ENCODE results near the gene TFF3. TPM values are rescaled to one million over a fixed set of nuclear protein-coding genes. Genes with fewer than 3 reads are reported as not detected.

The TFF3 gene
- total RNA-seq, 5 donors from 2014 or later (not counting 1 experiment from before 2014, with no cell fraction given), result 1.3 to 1.7 TPM; not detected in 3

DNA sequence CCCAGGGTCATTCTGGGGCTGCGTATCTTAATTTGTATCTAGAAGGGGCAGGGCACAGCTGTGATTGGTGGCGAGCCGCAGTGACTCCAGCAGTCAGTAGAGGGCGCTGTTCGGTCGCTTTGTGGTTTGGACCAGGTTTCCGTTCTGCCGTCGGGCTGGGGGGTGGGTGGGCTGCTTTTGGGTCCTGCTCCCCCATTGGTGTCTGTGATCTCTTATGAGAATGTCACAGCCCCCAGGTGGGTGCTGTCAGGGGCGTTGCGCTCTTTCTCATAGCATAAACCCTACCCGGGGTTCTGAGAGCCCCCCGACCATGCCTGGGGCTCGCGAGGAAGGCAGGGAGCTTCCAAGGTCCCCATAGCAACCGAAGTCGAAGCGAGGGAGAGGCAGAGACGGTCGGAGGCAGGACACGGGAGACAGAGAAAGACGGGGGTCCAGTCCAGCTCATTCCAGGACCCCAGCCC lies 5.4 kb downstream of the TFF3 start:
- H3K4me1 Mint-ChIP-seq, result peaks cover 0 to 11% (median 10%) of the 10 kb centered on the region in 3 donors
- H3K9me3 Mint-ChIP-seq, result no peaks in the 10 kb centered on the region
- peak overlapping the region in 1 of 3 donors; percentile 27 for H3K4me3 Mint-ChIP-seq
- Histone ChIP-seq H3K4me1 (ENCODE audit: control insufficient read depth in 1 of 2, extremely low read depth in 1 of 2, insufficient read depth in 2 of 2, low read length in 2 of 2) (peaks cover 0 to 17% of the 10 kb centered on the region in 2 experiments), H3K9me3 (no peaks in the 10 kb centered on the region), H3K4me3 (ENCODE audit: control insufficient read depth in 1 of 2, extremely low read depth in 1 of 2, low read length in 1 of 2) (peak overlapping the region in 1 of 2 donors; percentile 20), H3K27me3 (replicated peaks in 1 of 2; ENCODE audit: control insufficient read depth in 2 of 2, extremely low read depth in 1 of 2, insufficient read depth in 2 of 2, low read length in 1 of 2) (peaks cover 0 to 46% of the 10 kb centered on the region in 2 experiments), H3K27ac (ENCODE audit: low read length) (no peak overlapping the region), H3K36me3 (ENCODE audit: control insufficient read depth in 2 of 2, extremely low read depth in 1 of 2, insufficient read depth in 1 of 2, low read length in 1 of 2) (no peaks in the 10 kb centered on the region)
- H3K27ac Mint-ChIP-seq, result no peak overlapping the region
- H3K36me3 Mint-ChIP-seq, result no peaks in the 10 kb centered on the region
- ATAC-seq (replicated peaks in 1 of 4), result peak; percentile 58 to 77 (median 71)
- POLR2A ChIA-PET, result no interaction called here
- H3K27me3 Mint-ChIP-seq, result peaks cover 0 to 7% of the 10 kb centered on the region in 2 donors
- 2% methylated on average over 16 of the region's 22 CpGs for WGBS (ENCODE audit: insufficient coverage)
- CTCF ChIA-PET, result interaction anchor here (0.6 to 0.9 kb wide), 9 partner anchors 9 to 383 kb away, joined by 3 to 11 read pairs (median 4); partner anchors contain the start of gene UBASH3A (in 1 of the 2)
- peak; percentile 23 to 83 (median 67) for DNase-seq

DNA sequence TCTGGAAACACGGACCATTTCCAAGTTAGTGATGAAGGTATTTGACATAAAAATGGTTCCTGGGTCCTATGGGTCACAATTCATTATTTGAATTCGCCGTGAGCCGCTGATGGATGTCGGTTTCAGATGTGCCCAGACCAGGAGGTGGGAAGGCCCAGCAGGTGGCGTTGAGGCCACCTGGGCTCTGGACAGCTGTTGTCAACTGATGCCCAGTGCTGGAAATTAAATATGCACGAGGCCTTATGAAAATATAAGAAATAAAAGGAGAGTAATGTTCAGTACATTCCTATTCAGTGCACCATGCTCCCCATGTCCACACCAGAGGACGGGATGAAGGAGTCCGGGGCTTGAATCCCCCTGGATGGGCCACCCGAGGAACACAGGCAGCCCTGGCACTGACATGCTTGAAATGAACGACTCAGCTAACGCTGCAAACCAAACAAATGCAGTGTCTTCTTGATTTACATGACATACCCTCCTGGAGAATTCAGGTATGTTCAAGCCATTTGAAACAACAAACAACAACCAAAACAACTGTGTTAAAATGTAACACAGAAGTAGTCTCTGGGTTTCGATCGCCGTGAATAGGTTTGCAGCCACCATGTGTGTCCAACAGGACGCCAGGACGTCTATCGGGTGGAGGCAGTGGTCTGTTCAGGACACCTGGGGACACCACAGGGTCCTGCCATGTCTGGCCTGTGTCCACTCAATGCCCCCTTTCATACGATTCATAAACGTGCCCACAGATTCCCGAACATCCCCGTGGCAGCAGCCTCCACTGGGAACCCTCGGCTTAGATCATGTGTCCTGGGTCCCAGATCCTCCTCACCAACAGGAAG lies 6.1 kb downstream of the TFF3 start:
- Mint-ChIP-seq H3K27ac (no peak overlapping the region), H3K4me1 (peaks cover 0 to 11% (median 10%) of the 10 kb centered on the region in 3 donors), H3K4me3 (no peak overlapping the region), H3K9me3 (no peaks in the 10 kb centered on the region), H3K27me3 (peaks cover 0 to 7% of the 10 kb centered on the region in 2 donors), H3K36me3 (no peaks in the 10 kb centered on the region)
- no peak overlapping the region for H3K4me3 ChIP-seq (ENCODE audit: control insufficient read depth in 1 of 2, extremely low read depth in 1 of 2, low read length in 1 of 2)
- H3K27me3 ChIP-seq (replicated peaks in 1 of 2; ENCODE audit: control insufficient read depth in 2 of 2, extremely low read depth in 1 of 2, insufficient read depth in 2 of 2, low read length in 1 of 2), result peaks cover 0 to 47% of the 10 kb centered on the region in 2 experiments
- 62% methylated on average over 15 of the region's 23 CpGs for WGBS (ENCODE audit: insufficient coverage)
- H3K4me1 ChIP-seq (ENCODE audit: control insufficient read depth in 1 of 2, extremely low read depth in 1 of 2, insufficient read depth in 2 of 2, low read length in 2 of 2), result peaks cover 0 to 17% of the 10 kb centered on the region in 2 experiments
- POLR2A ChIA-PET, result no interaction called here
- CTCF ChIA-PET, result interaction anchor here (0.6 to 0.7 kb wide), 8 partner anchors 10 to 384 kb away, joined by 3 to 11 read pairs (median 6); partner anchors contain the start of gene UBASH3A (in 1 of the 2)
- DNase-seq, result no peak
- H3K27ac ChIP-seq (ENCODE audit: low read length), result no peak overlapping the region
- no peaks in the 10 kb centered on the region for H3K9me3 ChIP-seq
- ATAC-seq (replicated peaks in 1 of 4), result peak in 1 of 4 experiments; percentile 31
- no peaks in the 10 kb centered on the region for H3K36me3 ChIP-seq (ENCODE audit: control insufficient read depth in 2 of 2, extremely low read depth in 1 of 2, insufficient read depth in 1 of 2, low read length in 1 of 2)

DNA sequence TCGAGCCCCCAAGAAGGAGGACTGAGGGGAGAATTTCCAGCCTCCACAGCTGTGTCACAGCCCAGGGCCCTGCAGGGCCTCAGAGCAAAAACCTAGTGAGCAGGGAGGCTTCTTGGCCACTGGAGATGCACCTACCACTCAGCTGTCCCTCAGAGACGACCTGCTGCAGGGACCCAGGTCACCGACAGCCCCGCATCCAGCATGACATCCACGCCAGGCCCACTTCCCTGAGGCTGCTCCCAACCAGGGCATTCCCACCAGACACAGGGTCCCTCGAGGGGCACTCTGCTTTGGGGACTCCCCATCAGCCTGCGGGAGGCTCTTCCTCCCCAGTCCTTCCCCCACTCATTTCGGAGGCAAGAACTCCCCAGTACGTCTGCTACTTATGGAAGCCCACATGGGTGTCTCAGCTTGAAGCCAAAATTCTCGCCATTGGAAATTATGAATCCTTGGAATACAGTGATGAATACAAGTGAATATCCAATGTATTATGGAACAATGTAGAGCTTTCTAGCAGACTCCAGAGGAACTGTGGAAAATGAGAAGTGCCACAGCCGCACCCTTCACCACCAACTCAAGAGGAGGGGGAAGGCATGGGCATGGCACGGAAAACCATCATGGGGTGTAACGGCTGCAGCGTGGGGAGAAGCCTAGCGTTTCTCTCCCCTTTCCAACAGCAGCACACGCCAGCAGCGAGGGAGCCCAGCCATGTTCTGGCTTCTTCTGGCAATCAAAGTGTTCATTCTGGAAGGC lies 6.9 kb downstream of the TFF3 start:
- Histone ChIP-seq H3K4me3 (ENCODE audit: control insufficient read depth in 1 of 2, extremely low read depth in 1 of 2, low read length in 1 of 2) (no peak overlapping the region), H3K27me3 (replicated peaks in 1 of 2; ENCODE audit: control insufficient read depth in 2 of 2, extremely low read depth in 1 of 2, insufficient read depth in 2 of 2, low read length in 1 of 2) (peaks cover 0 to 47% of the 10 kb centered on the region in 2 experiments), H3K27ac (ENCODE audit: low read length) (no peak overlapping the region), H3K9me3 (no peaks in the 10 kb centered on the region), H3K4me1 (ENCODE audit: control insufficient read depth in 1 of 2, extremely low read depth in 1 of 2, insufficient read depth in 2 of 2, low read length in 2 of 2) (peaks cover 0 to 17% of the 10 kb centered on the region in 2 experiments), H3K36me3 (ENCODE audit: control insufficient read depth in 2 of 2, extremely low read depth in 1 of 2, insufficient read depth in 1 of 2, low read length in 1 of 2) (no peaks in the 10 kb centered on the region)
- Mint-ChIP-seq H3K9me3 (no peaks in the 10 kb centered on the region), H3K36me3 (no peaks in the 10 kb centered on the region), H3K27ac (no peak overlapping the region), H3K27me3 (peaks cover 0 to 7% of the 10 kb centered on the region in 2 donors), H3K4me1 (peaks cover 0 to 11% (median 10%) of the 10 kb centered on the region in 3 donors), H3K4me3 (no peak overlapping the region)
- 81% methylated on average over 4 of the region's 17 CpGs for WGBS (ENCODE audit: insufficient coverage)
- ATAC-seq (replicated peaks in 1 of 4) (no peak), DNase-seq (no peak)
- ChIA-PET POLR2A (no interaction called here), CTCF (no interaction called here)

DNA sequence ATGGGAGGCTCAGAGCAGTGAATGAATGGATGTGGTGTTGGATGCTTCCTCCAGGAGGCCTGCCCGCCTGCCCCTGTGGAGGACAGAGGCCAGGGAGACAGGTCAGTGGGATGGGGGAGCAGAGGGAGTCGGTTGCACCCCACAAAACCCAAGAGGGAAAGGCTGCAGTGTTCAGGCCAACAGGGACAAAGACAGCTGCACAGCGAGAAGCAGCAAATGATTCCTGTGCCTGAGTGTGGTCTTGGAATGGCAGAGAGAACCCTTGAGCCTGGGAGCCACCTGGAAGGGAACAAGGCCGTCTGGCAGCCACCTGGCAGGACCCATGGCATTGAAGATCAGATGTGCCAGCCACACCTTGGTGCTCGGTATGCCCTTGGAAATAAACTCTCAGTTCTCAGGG lies 8.1 kb downstream of the TFF3 start:
- no peak overlapping the region for H3K4me3 ChIP-seq (ENCODE audit: control insufficient read depth in 1 of 2, extremely low read depth in 1 of 2, low read length in 1 of 2)
- ChIA-PET POLR2A (no interaction called here), CTCF (no interaction called here)
- no peaks in the 10 kb centered on the region for H3K36me3 ChIP-seq (ENCODE audit: control insufficient read depth in 2 of 2, extremely low read depth in 1 of 2, insufficient read depth in 1 of 2, low read length in 1 of 2)
- ATAC-seq (replicated peaks in 1 of 4) (no peak), DNase-seq (no peak)
- 41% methylated on average over 4 of the region's 5 CpGs for WGBS (ENCODE audit: insufficient coverage)
- peaks cover 0 to 17% of the 10 kb centered on the region in 2 experiments for H3K4me1 ChIP-seq (ENCODE audit: control insufficient read depth in 1 of 2, extremely low read depth in 1 of 2, insufficient read depth in 2 of 2, low read length in 2 of 2)
- peaks cover 0 to 47% of the 10 kb centered on the region in 2 experiments for H3K27me3 ChIP-seq (replicated peaks in 1 of 2; ENCODE audit: control insufficient read depth in 2 of 2, extremely low read depth in 1 of 2, insufficient read depth in 2 of 2, low read length in 1 of 2)
- H3K9me3 Mint-ChIP-seq, result no peaks in the 10 kb centered on the region
- no peak overlapping the region for H3K27ac ChIP-seq (ENCODE audit: low read length)
- H3K36me3 Mint-ChIP-seq, result no peaks in the 10 kb centered on the region
- H3K4me3 Mint-ChIP-seq, result no peak overlapping the region
- no peak overlapping the region for H3K27ac Mint-ChIP-seq
- no peaks in the 10 kb centered on the region for H3K9me3 ChIP-seq
- peaks cover 0 to 11% (median 10%) of the 10 kb centered on the region in 3 donors for H3K4me1 Mint-ChIP-seq
- H3K27me3 Mint-ChIP-seq, result peaks cover 0 to 7% of the 10 kb centered on the region in 2 donors

DNA sequence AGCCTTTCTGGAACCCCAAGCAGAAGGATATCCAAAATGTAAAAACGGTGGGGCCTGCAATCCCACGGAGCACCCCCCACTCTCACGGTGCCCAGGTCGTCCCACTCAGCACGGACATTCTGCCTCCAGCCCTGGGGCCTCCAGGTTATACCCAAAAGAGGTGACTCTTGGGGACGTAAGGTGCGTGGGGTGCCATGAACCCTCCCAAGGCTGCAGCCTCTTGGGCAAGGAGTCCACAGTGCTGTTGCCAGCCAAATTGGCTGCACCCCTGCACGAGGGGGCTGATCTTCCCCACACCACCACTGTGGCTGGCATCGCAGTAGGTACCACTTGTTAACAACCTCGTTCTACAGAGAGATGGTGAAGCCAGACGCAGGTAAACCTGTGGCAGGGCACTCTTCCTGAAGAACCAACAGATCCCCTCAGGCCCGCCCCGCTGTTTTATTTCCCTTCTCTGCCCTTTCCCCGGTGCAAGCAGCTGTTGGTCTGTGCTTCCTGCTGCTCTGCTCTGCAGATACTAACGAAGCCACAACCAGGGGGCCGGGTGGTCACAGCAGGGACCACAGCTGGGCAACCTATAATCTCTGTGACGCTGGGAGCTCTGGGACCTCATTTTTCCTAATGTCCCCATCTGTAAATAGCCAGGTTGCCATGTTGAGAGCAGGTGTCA lies 8.7 kb downstream of the TFF3 start:
- Histone ChIP-seq H3K4me3 (ENCODE audit: control insufficient read depth in 1 of 2, extremely low read depth in 1 of 2, low read length in 1 of 2) (no peak overlapping the region), H3K36me3 (ENCODE audit: control insufficient read depth in 2 of 2, extremely low read depth in 1 of 2, insufficient read depth in 1 of 2, low read length in 1 of 2) (no peaks in the 10 kb centered on the region), H3K9me3 (no peaks in the 10 kb centered on the region), H3K27ac (ENCODE audit: low read length) (no peak overlapping the region), H3K4me1 (ENCODE audit: control insufficient read depth in 1 of 2, extremely low read depth in 1 of 2, insufficient read depth in 2 of 2, low read length in 2 of 2) (peaks cover 0 to 17% of the 10 kb centered on the region in 2 experiments), H3K27me3 (replicated peaks in 1 of 2; ENCODE audit: control insufficient read depth in 2 of 2, extremely low read depth in 1 of 2, insufficient read depth in 2 of 2, low read length in 1 of 2) (peaks cover 0 to 47% of the 10 kb centered on the region in 2 experiments)
- Mint-ChIP-seq H3K4me3 (no peak overlapping the region), H3K27ac (no peak overlapping the region), H3K4me1 (peaks cover 0 to 11% (median 10%) of the 10 kb centered on the region in 3 donors), H3K9me3 (no peaks in the 10 kb centered on the region), H3K27me3 (peaks cover 0 to 7% of the 10 kb centered on the region in 2 donors), H3K36me3 (no peaks in the 10 kb centered on the region)
- ATAC-seq (replicated peaks in 1 of 4), result no peak
- POLR2A ChIA-PET, result no interaction called here
- DNase-seq, result no peak
- WGBS (ENCODE audit: insufficient coverage), result 41% methylated on average over 17 of the region's 17 CpGs
- CTCF ChIA-PET, result no interaction called here

DNA sequence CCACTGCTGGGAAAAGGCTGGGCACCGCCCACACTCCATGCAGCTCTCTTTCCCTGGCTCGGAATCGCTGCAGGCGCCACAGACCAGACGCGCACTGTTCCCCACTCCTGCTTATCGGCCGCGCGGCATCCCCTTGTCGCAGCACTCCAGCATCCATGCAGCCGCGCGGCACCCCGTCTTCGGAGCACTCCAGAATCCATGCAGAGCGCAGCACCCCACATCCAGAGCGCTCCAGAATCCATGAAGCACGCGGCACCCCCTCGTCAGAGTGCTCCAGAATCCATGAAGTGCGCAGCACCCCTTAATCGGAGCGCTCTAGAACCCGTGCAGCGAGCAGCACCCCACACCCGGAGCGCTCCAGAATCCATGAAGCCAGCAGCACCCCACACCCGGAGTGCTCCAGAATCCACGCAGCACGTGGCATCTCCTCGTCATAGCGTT lies 9.5 kb downstream of the TFF3 start:
- H3K36me3 Mint-ChIP-seq, result no peaks in the 10 kb centered on the region
- H3K27ac Mint-ChIP-seq, result no peak overlapping the region
- Histone ChIP-seq H3K36me3 (ENCODE audit: control insufficient read depth in 2 of 2, extremely low read depth in 1 of 2, insufficient read depth in 1 of 2, low read length in 1 of 2) (no peaks in the 10 kb centered on the region), H3K27me3 (replicated peaks in 1 of 2; ENCODE audit: control insufficient read depth in 2 of 2, extremely low read depth in 1 of 2, insufficient read depth in 2 of 2, low read length in 1 of 2) (peaks cover 0 to 47% of the 10 kb centered on the region in 2 experiments), H3K27ac (ENCODE audit: low read length) (no peak overlapping the region), H3K4me1 (ENCODE audit: control insufficient read depth in 1 of 2, extremely low read depth in 1 of 2, insufficient read depth in 2 of 2, low read length in 2 of 2) (peaks cover 0 to 17% of the 10 kb centered on the region in 2 experiments), H3K9me3 (no peaks in the 10 kb centered on the region), H3K4me3 (ENCODE audit: control insufficient read depth in 1 of 2, extremely low read depth in 1 of 2, low read length in 1 of 2) (no peak overlapping the region)
- ATAC-seq (replicated peaks in 1 of 4) (no peak), DNase-seq (no peak)
- ChIA-PET POLR2A (no interaction called here), CTCF (no interaction called here)
- 96% methylated on average over 33 of the region's 33 CpGs for WGBS (ENCODE audit: insufficient coverage)
- H3K9me3 Mint-ChIP-seq, result no peaks in the 10 kb centered on the region
- H3K27me3 Mint-ChIP-seq, result peaks cover 0 to 7% of the 10 kb centered on the region in 2 donors
- no peak overlapping the region for H3K4me3 Mint-ChIP-seq
- H3K4me1 Mint-ChIP-seq, result peaks cover 0 to 11% (median 10%) of the 10 kb centered on the region in 3 donors

Measured in T-cell (primary cell).